Loucy (cell line): Measurements from ENCODE around the gene SYTL1.
"Not testable (repeated sequence)": the region's sequence is repeated elsewhere in the genome, so short reads cannot be mapped to it uniquely, and the experiment has no call there.

ENCODE experiments used
- EZH2phosphoT487 ChIP-seq: fragments of 200-600 bp; IDR thresholded peaks from 2 replicates; pipeline ENCODE4 v1.6.1; 2018; ENCODE audit warnings: antibody characterized with exemption, mild to moderate bottlenecking, moderate library complexity, borderline replicate concordance
- TF ChIP-seq, protein P1 (sequence below): fragments of 200-600 bp; sonication (generic); conservative IDR thresholded peaks from 2 replicates; pipeline ENCODE4 v1.5.1; 2014; ENCODE audit warnings: mild to moderate bottlenecking, antibody characterized with exemption, low read length

DNA sequence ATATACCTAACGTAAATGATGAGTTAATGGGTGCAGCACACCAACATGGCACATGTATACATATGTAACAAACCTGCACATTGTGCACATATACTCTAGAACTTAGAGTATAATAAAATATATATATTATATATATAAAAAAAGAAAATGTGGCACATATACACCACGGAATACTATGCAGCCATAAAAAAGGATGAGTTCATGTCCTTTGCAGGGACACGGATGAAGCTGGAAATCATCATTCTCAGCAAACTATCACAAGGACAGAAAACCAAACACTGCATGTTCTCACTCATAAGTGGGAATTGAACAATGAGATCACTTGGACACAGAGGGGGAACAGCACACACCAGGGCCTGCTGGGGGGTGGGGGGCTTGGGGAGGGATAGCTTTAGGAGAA lies 43.0 kb downstream of the SYTL1 start:
- TF ChIP-seq, protein P1, sequence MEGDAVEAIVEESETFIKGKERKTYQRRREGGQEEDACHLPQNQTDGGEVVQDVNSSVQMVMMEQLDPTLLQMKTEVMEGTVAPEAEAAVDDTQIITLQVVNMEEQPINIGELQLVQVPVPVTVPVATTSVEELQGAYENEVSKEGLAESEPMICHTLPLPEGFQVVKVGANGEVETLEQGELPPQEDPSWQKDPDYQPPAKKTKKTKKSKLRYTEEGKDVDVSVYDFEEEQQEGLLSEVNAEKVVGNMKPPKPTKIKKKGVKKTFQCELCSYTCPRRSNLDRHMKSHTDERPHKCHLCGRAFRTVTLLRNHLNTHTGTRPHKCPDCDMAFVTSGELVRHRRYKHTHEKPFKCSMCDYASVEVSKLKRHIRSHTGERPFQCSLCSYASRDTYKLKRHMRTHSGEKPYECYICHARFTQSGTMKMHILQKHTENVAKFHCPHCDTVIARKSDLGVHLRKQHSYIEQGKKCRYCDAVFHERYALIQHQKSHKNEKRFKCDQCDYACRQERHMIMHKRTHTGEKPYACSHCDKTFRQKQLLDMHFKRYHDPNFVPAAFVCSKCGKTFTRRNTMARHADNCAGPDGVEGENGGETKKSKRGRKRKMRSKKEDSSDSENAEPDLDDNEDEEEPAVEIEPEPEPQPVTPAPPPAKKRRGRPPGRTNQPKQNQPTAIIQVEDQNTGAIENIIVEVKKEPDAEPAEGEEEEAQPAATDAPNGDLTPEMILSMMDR: not testable (repeated sequence)
- not testable (repeated sequence) for TF ChIP-seq EZH2phosphoT487
